B cell (primary cell): ENCODE data around the gene CPA5. TPM values are rescaled to one million over a fixed set of nuclear protein-coding genes. Genes with fewer than 3 reads are reported as not detected.

Experiments
- ATAC-seq: fragments of 200-7000 bp; cut with Tn5 transposase; one replicate; pipeline ENCODE4 v1.10.0; 2021; ENCODE audit warnings: low read depth, mild to moderate bottlenecking, moderate number of reproducible peaks, moderate library complexity
- CTCF ChIA-PET: fragments of 350-600 bp; sonication (Branson Sonifier 250); formaldehyde crosslinking; loops from one replicate; lab custom pipeline; 2021; ENCODE audit warnings: antibody characterized with exemption, inconsistent platforms; lab: Charles Lee
- POLR2A ChIA-PET: fragments of 350-600 bp; sonication (Branson Sonifier 250); formaldehyde crosslinking; loops from one replicate; lab custom pipeline; 2021; ENCODE audit warnings: antibody characterized with exemption; lab: Charles Lee
- DNase-seq: peaks from one replicate; pipeline ENCODE4 v3.0.0; 2013
- H2AFZ ChIP-seq: 2 replicates; pipeline ENCODE4 v1.6.1; 2012; ENCODE audit warnings: mild to moderate bottlenecking, low read depth, low read length; ENCODE audit not compliant: insufficient read depth, poor library complexity, severe bottlenecking
- H3K27ac ChIP-seq, 2 donors: 1 replicate in 1 of 2; 2 replicates in 1 of 2; pipeline ENCODE4 v1.5.1; 2012 to 2013; ENCODE audit warnings: low read length in 2 of 2, mild to moderate bottlenecking in 2 of 2, moderate library complexity in 1 of 2
- H3K27me3 ChIP-seq, 4 experiments: fragments of 200-600 bp in 1 of 4; sonication (generic) in 1 of 4; replicated peaks in 1 of 4; 1 replicate in 2 of 4; 2 replicates in 2 of 4; pipeline versions ENCODE4 v1.6.1 to v1.7.0; 2013 to 2016; ENCODE audit warnings: low read length in 3 of 4, mild to moderate bottlenecking in 2 of 4, mixed read lengths in 1 of 4, moderate library complexity in 1 of 4; ENCODE audit not compliant: insufficient read depth in 4 of 4, control insufficient read depth in 3 of 4; ENCODE audit errors: control extremely low read depth in 1 of 4
- H3K36me3 ChIP-seq, 2 experiments: replicated peaks in 1 of 2; 1 replicate in 1 of 2; 2 replicates in 1 of 2; pipeline versions ENCODE4 v1.6.1 to v1.7.1; 2013; ENCODE audit warnings: low read length in 1 of 2; ENCODE audit not compliant: insufficient read depth in 2 of 2, control insufficient read depth in 1 of 2; ENCODE audit errors: control extremely low read depth in 1 of 2, extremely low read depth in 1 of 2
- H3K4me1 ChIP-seq, 2 donors: fragments of 200-600 bp in 1 of 2; sonication (generic) in 1 of 2; 1 replicate in 1 of 2; 2 replicates in 1 of 2; pipeline versions ENCODE4 v1.5.1 to v1.6.1; 2013 to 2017; ENCODE audit warnings: low read length in 2 of 2; ENCODE audit not compliant: control insufficient read depth in 2 of 2, insufficient read depth in 2 of 2
- H3K4me2 ChIP-seq: replicated peaks from 2 replicates; pipeline ENCODE3; 2012; ENCODE audit warnings: mild to moderate bottlenecking, low read depth, low read length; ENCODE audit not compliant: poor library complexity, severe bottlenecking
- H3K4me3 ChIP-seq, 5 experiments: fragments of 200-600 bp in 1 of 5; sonication (generic) in 1 of 5; 1 replicate in 3 of 5; 2 replicates in 2 of 5; pipeline versions ENCODE4 v1.5.1 to v1.7.0; 2011 to 2016; ENCODE audit warnings: low read length in 4 of 5, mild to moderate bottlenecking in 4 of 5, low read depth in 2 of 5, control low read depth in 1 of 5, moderate library complexity in 1 of 5; ENCODE audit not compliant: insufficient read depth in 1 of 5; ENCODE audit errors: control extremely low read depth in 1 of 5, extremely low read depth in 1 of 5
- H3K79me2 ChIP-seq: fragments of 200-600 bp; sonication (generic); one replicate; pipeline ENCODE4 v1.6.0; 2016; ENCODE audit warnings: low read length; ENCODE audit not compliant: control insufficient read depth, insufficient read depth
- H3K9ac ChIP-seq: fragments of 200-600 bp; sonication (generic); 2 replicates; pipeline ENCODE4 v1.6.1; 2017; ENCODE audit warnings: mild to moderate bottlenecking, low read length, moderate library complexity
- H3K9me3 ChIP-seq, 3 donors: one replicate each; pipeline versions ENCODE4 v1.6.1 to v1.7.1; 2013; ENCODE audit warnings: low read length in 2 of 3; ENCODE audit not compliant: control insufficient read depth in 2 of 3, insufficient read depth in 1 of 3; ENCODE audit errors: control extremely low read depth in 1 of 3
- H4K20me1 ChIP-seq: 2 replicates; pipeline ENCODE4 v1.6.0; 2012; ENCODE audit warnings: mild to moderate bottlenecking, low read length; ENCODE audit not compliant: insufficient read depth, control insufficient read depth, poor library complexity, severe bottlenecking
- H3K27ac Mint-ChIP-seq: one replicate; pipeline ENCODE4 v1.8.0; 2021; ENCODE audit warnings: mixed read lengths
- H3K27me3 Mint-ChIP-seq: one replicate; pipeline ENCODE4 v1.8.0; 2021; ENCODE audit warnings: mixed read lengths
- H3K4me1 Mint-ChIP-seq: one replicate; pipeline ENCODE4 v1.8.0; 2021; ENCODE audit warnings: mixed read lengths
- H3K4me3 Mint-ChIP-seq: one replicate; pipeline ENCODE4 v1.8.0; 2021; ENCODE audit warnings: mixed read lengths
- H3K9me3 Mint-ChIP-seq: one replicate; pipeline ENCODE4 v1.8.0; 2022; ENCODE audit warnings: mixed read lengths; ENCODE audit not compliant: insufficient read depth
- EZH2 ChIP-seq: IDR thresholded peaks from 2 replicates; pipeline ENCODE4 v1.6.1; 2012; ENCODE audit warnings: borderline replicate concordance, low read depth, mild to moderate bottlenecking, moderate library complexity, low read length; ENCODE audit not compliant: insufficient read depth, poor library complexity, severe bottlenecking
- WGBS: methylation state at CpG from one replicate; pipeline ENCODE4 v1.1.5; 2013; ENCODE audit warnings: missing lambda C conversion rate; ENCODE audit not compliant: insufficient coverage; 5-methylcytosine and 5-hydroxymethylcytosine counted together
- intact Hi-C: fragments of 100-400 bp; cut with micrococcal nuclease; formaldehyde crosslinking; loops from one replicate; pipeline ENCODE4 v1.10.0; 2022
- polyA plus RNA-seq: library from polyadenylated mRNA; depleted of rRNA; stranded (reverse); fragments of >200 nt; gene quantifications from 2 replicates; pipeline ENCODE4 v1.2.3, GENCODE V29; 2012
- total RNA-seq, 2 donors: library from RNA; stranded (reverse); fragments of 120-200 nt in 1 of 2; gene quantifications; 1 replicate in 1 of 2; 2 replicates in 1 of 2; pipeline versions ENCODE4 v1.2.3 to v1.2.4, GENCODE V29; 2013 to 2022
- TF ChIP-seq, protein P1 (sequence below): fragments of 200-600 bp; IDR thresholded peaks from one replicate; pipeline ENCODE4 v1.8.0; 2022; ENCODE audit warnings: antibody characterized with exemption, mild to moderate bottlenecking

CPA5 gene
- total and polyA plus RNA-seq, 2 donors (not counting 1 experiment from before 2014, with no cell fraction given) = not detected

- Mint-ChIP-seq H3K4me1 (no peaks in the 10 kb centered on the region), H3K27me3 (no peaks in the 10 kb centered on the region), H3K27ac (no peak overlapping the region), H3K9me3 (peaks cover 6% of the 10 kb centered on the region), H3K4me3 (no peak overlapping the region)
- Histone ChIP-seq H3K9ac (no peak overlapping the region), H4K20me1 (no peaks in the 10 kb centered on the region), H3K27ac (no peak overlapping the region), H3K9me3 (peaks cover 0 to 18% (median 7%) of the 10 kb centered on the region in 3 donors), H2AFZ (no peak overlapping the region), H3K4me1 (no peaks in the 10 kb centered on the region), H3K79me2 (no peaks in the 10 kb centered on the region), H3K4me3 (no peak overlapping the region), H3K27me3 (no peaks in the 10 kb centered on the region), H3K4me2 (no peak overlapping the region), H3K36me3 (no peaks in the 10 kb centered on the region)
- intact Hi-C loops = no loop called here
- no peak for ATAC-seq
- no peak for DNase-seq
- POLR2A ChIA-PET = no interaction called here
- TF ChIP-seq EZH2 = no peak
- TF ChIP-seq, protein P1, sequence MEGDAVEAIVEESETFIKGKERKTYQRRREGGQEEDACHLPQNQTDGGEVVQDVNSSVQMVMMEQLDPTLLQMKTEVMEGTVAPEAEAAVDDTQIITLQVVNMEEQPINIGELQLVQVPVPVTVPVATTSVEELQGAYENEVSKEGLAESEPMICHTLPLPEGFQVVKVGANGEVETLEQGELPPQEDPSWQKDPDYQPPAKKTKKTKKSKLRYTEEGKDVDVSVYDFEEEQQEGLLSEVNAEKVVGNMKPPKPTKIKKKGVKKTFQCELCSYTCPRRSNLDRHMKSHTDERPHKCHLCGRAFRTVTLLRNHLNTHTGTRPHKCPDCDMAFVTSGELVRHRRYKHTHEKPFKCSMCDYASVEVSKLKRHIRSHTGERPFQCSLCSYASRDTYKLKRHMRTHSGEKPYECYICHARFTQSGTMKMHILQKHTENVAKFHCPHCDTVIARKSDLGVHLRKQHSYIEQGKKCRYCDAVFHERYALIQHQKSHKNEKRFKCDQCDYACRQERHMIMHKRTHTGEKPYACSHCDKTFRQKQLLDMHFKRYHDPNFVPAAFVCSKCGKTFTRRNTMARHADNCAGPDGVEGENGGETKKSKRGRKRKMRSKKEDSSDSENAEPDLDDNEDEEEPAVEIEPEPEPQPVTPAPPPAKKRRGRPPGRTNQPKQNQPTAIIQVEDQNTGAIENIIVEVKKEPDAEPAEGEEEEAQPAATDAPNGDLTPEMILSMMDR = no peak
- 96% methylated on average over 10 of the region's 10 CpGs for WGBS
- CTCF ChIA-PET = no interaction called here
These were observed 17.7 kb downstream of the CPA5 start for GRCh38 chr7:130362251-130362816.

GRCh38 chr7:130363026-130363847, 18.6 kb downstream of the CPA5 start:
- no peaks in the 10 kb centered on the region for H3K79me2 ChIP-seq
- no peak for ATAC-seq
- H2AFZ ChIP-seq = no peak overlapping the region
- ChIA-PET POLR2A (no interaction called here), CTCF (no interaction called here)
- intact Hi-C loops = no loop called here
- H4K20me1 ChIP-seq = no peaks in the 10 kb centered on the region
- H3K36me3 ChIP-seq = no peaks in the 10 kb centered on the region
- no peaks in the 10 kb centered on the region for H3K27me3 Mint-ChIP-seq
- H3K9me3 ChIP-seq = peaks cover 0 to 18% (median 7%) of the 10 kb centered on the region in 3 donors
- TF ChIP-seq EZH2 = no peak
- TF ChIP-seq, protein P1 = no peak
- H3K4me3 ChIP-seq = no peak overlapping the region
- no peak overlapping the region for H3K27ac ChIP-seq
- H3K4me1 Mint-ChIP-seq = no peaks in the 10 kb centered on the region
- H3K4me1 ChIP-seq = no peaks in the 10 kb centered on the region
- no peak overlapping the region for H3K27ac Mint-ChIP-seq
- 83% methylated on average over 8 of the region's 8 CpGs for WGBS
- H3K4me2 ChIP-seq = no peak overlapping the region
- H3K4me3 Mint-ChIP-seq = no peak overlapping the region
- peaks cover 6% of the 10 kb centered on the region for H3K9me3 Mint-ChIP-seq
- H3K9ac ChIP-seq = no peak overlapping the region
- H3K27me3 ChIP-seq = no peaks in the 10 kb centered on the region
- no peak for DNase-seq
